Vagina (tissue), 2 donors: ENCODE results near the gene PSMG1. TPM values are rescaled to one million over a fixed set of nuclear protein-coding genes. Genes with fewer than 3 reads are reported as not detected.

Experiments
- DNase-seq, 2 donors: peaks; one replicate each; pipeline ENCODE4 v3.0.0-alpha.2; 2017; ENCODE audit errors: extremely low spot score in 2 of 2
- H3K27ac ChIP-seq: fragments of 200-600 bp; sonication (generic); one replicate; pipeline ENCODE4 v1.5.1; 2019
- H3K27me3 ChIP-seq: fragments of 200-600 bp; sonication (generic); one replicate; pipeline ENCODE4 v1.5.1; 2019
- H3K36me3 ChIP-seq, 2 donors: fragments of 200-600 bp; sonication (generic); one replicate each; pipeline ENCODE4 v1.5.1; 2017 to 2019
- H3K4me1 ChIP-seq: fragments of 200-600 bp; sonication (generic); one replicate; pipeline ENCODE4 v1.5.1; 2019
- H3K4me3 ChIP-seq, 2 donors: fragments of 200-600 bp; sonication (generic); 1 replicate in 1 of 2; 2 replicates in 1 of 2; pipeline ENCODE4 v1.5.1; 2016 to 2019
- H3K9me3 ChIP-seq: fragments of 200-600 bp; sonication (generic); one replicate; pipeline ENCODE4 v1.5.1; 2019
- POLR2A ChIP-seq, 2 donors: fragments of 450-650 bp; IDR thresholded peaks; one replicate each; pipeline ENCODE4 v1.6.1; 2017; ENCODE audit warnings: antibody characterized with exemption in 2 of 2, mild to moderate bottlenecking in 2 of 2, moderate library complexity in 2 of 2
- POLR2AphosphoS5 ChIP-seq, 2 donors: sonication (generic); formaldehyde crosslinking; IDR thresholded peaks; one replicate each; pipeline ENCODE4 v1.9.0; 2017; ENCODE audit warnings: antibody characterized with exemption in 2 of 2, mild to moderate bottlenecking in 2 of 2, low read depth in 1 of 2; ENCODE audit not compliant: insufficient read depth in 1 of 2
- intact Hi-C: fragments of 100-400 bp; cut with DNase I; formaldehyde crosslinking; loops from one replicate; pipeline ENCODE4 v1.15.1; 2023
- total RNA-seq: library from RNA; depleted of rRNA; stranded (reverse); fragments of >200 nt; gene quantifications from one replicate; pipeline ENCODE4 v1.2.3, GENCODE V29; 2016
- TF ChIP-seq, protein P1 (sequence below), 3 experiments: fragments of 450-650 bp in 2 of 3; fragments of 200-600 bp in 1 of 3; sonication (generic) in 1 of 3; IDR thresholded peaks; one replicate each; pipeline ENCODE4 v1.5.1; 2017 to 2019; ENCODE audit warnings: antibody characterized with exemption in 3 of 3, mild to moderate bottlenecking in 2 of 3, moderate library complexity in 2 of 3

Gene PSMG1
- total RNA-seq, 1 donor from 2014 or later = 25.3 TPM

DNA sequence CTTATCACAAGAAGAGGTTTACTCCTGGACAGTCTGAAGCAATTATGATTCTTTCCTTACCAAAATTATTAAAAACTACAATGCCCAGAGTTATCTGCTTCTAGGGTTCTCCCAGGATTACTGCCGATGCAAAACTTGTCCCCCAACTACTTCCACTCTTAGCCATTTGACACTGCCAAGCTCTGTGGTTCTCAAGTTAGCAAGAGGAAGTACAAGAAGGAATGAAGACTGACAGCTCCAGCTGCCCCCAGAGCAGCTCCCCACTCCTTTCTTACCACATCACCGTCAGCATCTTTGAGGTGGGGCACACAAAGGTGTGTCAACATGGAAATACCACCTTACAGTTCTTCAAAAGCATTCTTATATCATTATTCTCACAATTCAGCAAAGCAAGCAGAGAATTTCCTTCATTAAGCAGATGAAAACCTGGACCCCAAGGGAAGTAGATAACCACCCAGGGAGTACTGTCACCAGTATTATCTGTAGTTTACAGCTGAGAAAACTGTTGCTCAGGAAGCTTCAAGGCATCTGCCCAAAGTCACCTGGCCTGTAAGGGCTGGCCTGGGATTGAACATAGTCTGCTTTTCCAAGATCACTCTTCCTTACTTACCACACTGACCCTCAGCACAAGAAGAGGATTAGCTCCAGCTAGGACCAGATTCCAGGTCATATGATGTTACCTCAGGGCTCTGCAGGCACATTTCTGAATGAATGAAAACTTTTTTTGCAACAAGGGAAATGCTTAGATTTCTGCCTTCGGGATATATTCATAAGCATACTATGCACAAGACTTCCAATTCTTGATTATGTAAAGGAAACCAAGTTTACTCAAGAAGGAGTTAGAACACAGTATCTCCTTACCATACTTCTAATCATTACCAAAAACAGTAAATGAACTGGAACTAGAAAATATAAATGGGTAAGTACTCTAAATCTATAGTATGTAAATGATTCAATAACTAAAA, 9.3 kb downstream of the PSMG1 start:
- no peak overlapping the region for H3K27ac ChIP-seq
- no peaks in the 10 kb centered on the region for H3K27me3 ChIP-seq
- TF ChIP-seq, protein P1, sequence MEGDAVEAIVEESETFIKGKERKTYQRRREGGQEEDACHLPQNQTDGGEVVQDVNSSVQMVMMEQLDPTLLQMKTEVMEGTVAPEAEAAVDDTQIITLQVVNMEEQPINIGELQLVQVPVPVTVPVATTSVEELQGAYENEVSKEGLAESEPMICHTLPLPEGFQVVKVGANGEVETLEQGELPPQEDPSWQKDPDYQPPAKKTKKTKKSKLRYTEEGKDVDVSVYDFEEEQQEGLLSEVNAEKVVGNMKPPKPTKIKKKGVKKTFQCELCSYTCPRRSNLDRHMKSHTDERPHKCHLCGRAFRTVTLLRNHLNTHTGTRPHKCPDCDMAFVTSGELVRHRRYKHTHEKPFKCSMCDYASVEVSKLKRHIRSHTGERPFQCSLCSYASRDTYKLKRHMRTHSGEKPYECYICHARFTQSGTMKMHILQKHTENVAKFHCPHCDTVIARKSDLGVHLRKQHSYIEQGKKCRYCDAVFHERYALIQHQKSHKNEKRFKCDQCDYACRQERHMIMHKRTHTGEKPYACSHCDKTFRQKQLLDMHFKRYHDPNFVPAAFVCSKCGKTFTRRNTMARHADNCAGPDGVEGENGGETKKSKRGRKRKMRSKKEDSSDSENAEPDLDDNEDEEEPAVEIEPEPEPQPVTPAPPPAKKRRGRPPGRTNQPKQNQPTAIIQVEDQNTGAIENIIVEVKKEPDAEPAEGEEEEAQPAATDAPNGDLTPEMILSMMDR (IDR thresholded peaks at IDR 0.05) = no peak
- H3K36me3 ChIP-seq = peaks cover 0 to 16% of the 10 kb centered on the region in 2 donors
- intact Hi-C loops = no loop called here
- no peaks in the 10 kb centered on the region for H3K4me1 ChIP-seq
- H3K9me3 ChIP-seq = no peaks in the 10 kb centered on the region
- no peak overlapping the region for H3K4me3 ChIP-seq
- no peak for DNase-seq

DNA sequence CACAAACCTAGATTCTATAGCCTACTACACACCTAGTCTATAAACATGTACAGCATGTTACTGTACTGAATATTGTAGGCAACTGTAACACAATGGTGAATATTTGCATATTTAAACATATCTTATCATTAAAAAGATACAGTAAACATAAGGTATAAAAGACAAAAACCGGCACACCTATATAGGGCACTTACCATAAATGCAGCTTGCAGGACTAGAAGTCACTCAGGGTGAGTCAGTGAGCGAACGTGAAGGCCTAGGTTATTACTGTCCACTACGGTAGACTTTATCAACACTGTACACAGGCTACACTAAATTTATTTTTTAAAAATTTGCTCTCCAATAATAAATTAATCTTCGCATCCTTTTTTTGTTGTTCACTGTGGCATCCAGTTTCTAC, 13.3 kb downstream of the PSMG1 start:
- Histone ChIP-seq H3K4me3 (no peak overlapping the region), H3K9me3 (no peaks in the 10 kb centered on the region), H3K36me3 (peaks cover 0 to 16% of the 10 kb centered on the region in 2 donors), H3K27me3 (no peaks in the 10 kb centered on the region), H3K4me1 (no peaks in the 10 kb centered on the region), H3K27ac (no peak overlapping the region)
- intact Hi-C loops = no loop called here
- DNase-seq = no peak
- TF ChIP-seq, protein P1 (IDR thresholded peaks at IDR 0.05) = no peak
- TF ChIP-seq POLR2AphosphoS5 (IDR thresholded peaks at IDR 0.05; ENCODE audit: insufficient read depth in 1 of 2, low read depth in 1 of 2) = no peak

DNA sequence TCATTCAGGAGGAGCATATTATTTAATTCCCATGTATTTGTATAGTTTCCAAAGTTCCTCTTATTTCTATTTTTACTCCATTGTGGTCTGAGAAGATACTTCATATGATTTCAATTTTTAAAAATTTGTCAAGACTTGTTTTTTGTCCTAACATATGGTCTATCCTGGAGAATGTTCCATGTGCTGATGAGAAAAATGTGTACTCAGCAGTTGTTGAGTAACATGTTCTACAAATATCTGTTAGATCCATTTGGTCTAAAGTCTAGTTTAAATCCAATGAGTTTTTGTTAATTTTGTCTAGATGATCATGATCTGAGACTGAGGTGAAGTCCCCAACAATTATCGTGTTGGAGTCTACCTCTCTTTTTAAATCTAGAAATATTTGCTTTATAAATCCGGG, 14.5 kb downstream of the PSMG1 start:
- Histone ChIP-seq H3K4me3 (no peak overlapping the region), H3K27ac (no peak overlapping the region), H3K4me1 (no peaks in the 10 kb centered on the region), H3K27me3 (no peaks in the 10 kb centered on the region), H3K9me3 (no peaks in the 10 kb centered on the region), H3K36me3 (peaks cover 0 to 11% of the 10 kb centered on the region in 2 donors)
- intact Hi-C loops = no loop called here
- TF ChIP-seq POLR2A (IDR thresholded peaks at IDR 0.05) (no peak), POLR2AphosphoS5 (IDR thresholded peaks at IDR 0.05; ENCODE audit: insufficient read depth in 1 of 2, low read depth in 1 of 2) (no peak)
- TF ChIP-seq, protein P1 (IDR thresholded peaks at IDR 0.05) = no peak
- DNase-seq = no peak

DNA sequence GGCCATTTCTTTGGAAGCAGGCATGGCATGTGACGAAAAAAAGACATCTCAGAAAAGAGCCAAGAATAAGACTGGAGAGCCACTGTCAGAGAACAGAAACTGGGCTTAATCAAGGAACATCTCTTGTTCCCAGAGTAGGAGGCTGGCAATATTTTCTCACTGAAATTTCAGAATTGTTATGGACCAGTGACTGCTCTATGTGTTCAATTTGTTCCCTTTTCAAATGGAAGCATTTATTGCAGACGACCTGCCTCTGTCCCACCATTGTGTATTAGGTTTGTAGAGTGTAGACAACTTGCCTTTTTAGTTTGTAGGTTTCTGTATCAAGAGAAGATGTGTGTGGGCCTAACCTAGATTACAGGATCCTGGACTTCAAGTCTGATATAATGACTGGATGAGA, 18.7 kb downstream of the PSMG1 start:
- intact Hi-C loops = no loop called here
- no peak for DNase-seq
- no peaks in the 10 kb centered on the region for H3K27me3 ChIP-seq
- TF ChIP-seq POLR2A (IDR thresholded peaks at IDR 0.05) = no peak
- TF ChIP-seq, protein P1 (IDR thresholded peaks at IDR 0.05) = no peak
- no peak for TF ChIP-seq POLR2AphosphoS5 (IDR thresholded peaks at IDR 0.05; ENCODE audit: insufficient read depth in 1 of 2, low read depth in 1 of 2)
- no peaks in the 10 kb centered on the region for H3K9me3 ChIP-seq
- H3K27ac ChIP-seq = no peak overlapping the region
- no peak overlapping the region for H3K4me3 ChIP-seq
- no peaks in the 10 kb centered on the region for H3K4me1 ChIP-seq
- no peaks in the 10 kb centered on the region for H3K36me3 ChIP-seq

DNA sequence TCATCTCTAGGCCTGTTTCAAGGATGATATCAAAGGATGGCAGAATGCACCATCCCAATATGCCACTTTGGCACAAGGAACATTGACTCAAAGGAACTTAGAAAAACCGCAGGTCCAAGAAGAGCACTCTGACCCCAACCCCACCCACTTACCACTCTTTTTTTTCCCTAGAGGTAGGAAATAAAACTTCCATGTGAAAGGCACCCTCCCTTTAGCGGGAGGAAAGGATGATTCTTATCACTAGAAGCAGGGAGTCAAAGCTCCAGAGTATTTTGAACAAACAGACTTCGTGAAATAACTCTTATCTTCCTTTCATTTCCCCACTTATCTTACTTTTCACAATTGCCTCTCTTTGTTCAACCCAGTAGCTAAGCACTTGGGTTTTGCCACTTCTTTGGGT, 22.2 kb downstream of the PSMG1 start:
- H3K27me3 ChIP-seq = no peaks in the 10 kb centered on the region
- TF ChIP-seq POLR2A (IDR thresholded peaks at IDR 0.05) = no peak
- TF ChIP-seq, protein P1 (IDR thresholded peaks at IDR 0.05) = no peak
- TF ChIP-seq POLR2AphosphoS5 (IDR thresholded peaks at IDR 0.05; ENCODE audit: insufficient read depth in 1 of 2, low read depth in 1 of 2) = no peak
- no peak for DNase-seq
- intact Hi-C loops = no loop called here
- H3K4me3 ChIP-seq = no peak overlapping the region
- H3K4me1 ChIP-seq = no peaks in the 10 kb centered on the region
- H3K27ac ChIP-seq = no peak overlapping the region
- H3K9me3 ChIP-seq = no peaks in the 10 kb centered on the region
- H3K36me3 ChIP-seq = no peaks in the 10 kb centered on the region
